HCT116 (cell line): Measurements from ENCODE around the gene SETD3. TPM values are rescaled to one million over a fixed set of nuclear protein-coding genes. Genes with fewer than 3 reads are reported as not detected.

Experiments
- ATAC-seq: fragments of 200-7000 bp; cut with Tn5 transposase; 2 replicates; pipeline ENCODE4 v1.9.1; 2020; ENCODE audit warnings: mild to moderate bottlenecking, moderate library complexity
- BruUV-seq: library from RNA; stranded (reverse); fragments of 400-500 nt; replicated peaks from 2 replicates; lab custom pipeline; 2021; lab: Mats Ljungman, UMichigan
- CTCF ChIA-PET: fragments of 300-600 bp; sonication (Branson Sonifier 250); formaldehyde crosslinking; loops from one replicate; lab custom pipeline; 2021; ENCODE audit warnings: antibody characterized with exemption; lab: Charles Lee
- POLR2A ChIA-PET: fragments of 300-600, 350-600 bp; sonication (Branson Sonifier 250); formaldehyde crosslinking; loops from one replicate; lab custom pipeline; 2021; ENCODE audit warnings: antibody characterized with exemption; lab: Charles Lee
- RAD21 ChIA-PET, 2 experiments: fragments of 300-600 bp; sonication (Branson Sonifier 250); formaldehyde crosslinking; loops; one replicate each; lab custom pipeline; 2023; ENCODE audit warnings: low total read pairs in 2 of 2; ENCODE audit not compliant: uncharacterized antibody in 2 of 2, unreplicated experiment in 2 of 2, low non-redundant PET in 1 of 2; lab: Charles Lee
- DNase-seq: peaks from one replicate; pipeline ENCODE4 v3.0.0-alpha.2; 2010; ENCODE audit warnings: low read depth, low spot score
- H2AFZ ChIP-seq: fragments of 200-600 bp; shearing (Covaris generic), sonication (generic); 2 replicates; pipeline ENCODE4 v1.6.1; 2017; ENCODE audit warnings: low read depth, mixed run types, mixed read lengths, antibody characterized with exemption, low read length; ENCODE audit not compliant: poor library complexity, severe bottlenecking
- H3K27ac ChIP-seq: 2 replicates; pipeline ENCODE4 v1.5.1; 2012; ENCODE audit warnings: low read depth, low read length
- H3K27me3 ChIP-seq: fragments of 200-600 bp; sonication (generic); 2 replicates; pipeline ENCODE4 v1.6.1; 2016; ENCODE audit warnings: mixed run types, low read length, mixed read lengths; ENCODE audit not compliant: insufficient read depth
- H3K36me3 ChIP-seq, 2 experiments: fragments of 200-500 bp in 1 of 2; fragments of 200-600 bp in 1 of 2; sonication (Bioruptor generic) in 1 of 2; sonication (generic) in 1 of 2; 2 replicates each; pipeline versions ENCODE4 v1.5.1 to v1.6.1; 2014 to 2016; ENCODE audit warnings: low read length in 2 of 2, inconsistent platforms in 1 of 2, mixed read lengths in 1 of 2, mixed run types in 1 of 2; ENCODE audit not compliant: insufficient read depth in 2 of 2, control insufficient read depth in 1 of 2
- H3K4me1 ChIP-seq, 2 experiments: fragments of 200-600 bp in 1 of 2; sonication (generic) in 1 of 2; 2 replicates each; pipeline versions ENCODE4 v1.5.1 to v1.6.1; 2012 to 2017; ENCODE audit warnings: low read length in 2 of 2, inconsistent platforms in 1 of 2, mild to moderate bottlenecking in 1 of 2, mixed read lengths in 1 of 2, mixed run types in 1 of 2, moderate library complexity in 1 of 2; ENCODE audit not compliant: insufficient read depth in 2 of 2, control insufficient read depth in 1 of 2
- H3K4me2 ChIP-seq: fragments of 200-600 bp; sonication (generic); 2 replicates; pipeline ENCODE4 v1.6.1; 2017; ENCODE audit warnings: mixed run types, low read length, mixed read lengths
- H3K4me3 ChIP-seq, 2 experiments: fragments of 200-600 bp in 1 of 2; sonication (generic) in 1 of 2; replicated peaks in 1 of 2; 2 replicates each; pipeline ENCODE4 v1.5.1; 2011 to 2016; ENCODE audit warnings: low read length in 2 of 2, control low read depth in 1 of 2, low read depth in 1 of 2, mild to moderate bottlenecking in 1 of 2, mixed read lengths in 1 of 2, mixed run types in 1 of 2
- H3K79me2 ChIP-seq: fragments of 200-600 bp; sonication (generic); 2 replicates; pipeline ENCODE4 v1.6.1; 2017; ENCODE audit warnings: mild to moderate bottlenecking, mixed run types, low read length, moderate library complexity, mixed read lengths; ENCODE audit not compliant: insufficient read depth
- H3K9ac ChIP-seq: fragments of 200-600 bp; sonication (generic); 2 replicates; pipeline ENCODE4 v1.6.1; 2016; ENCODE audit warnings: low read length, mixed read lengths
- H3K9me2 ChIP-seq: fragments of 200-600 bp; sonication (generic), shearing (Covaris generic); 2 replicates; pipeline ENCODE4 v1.6.1; 2017; ENCODE audit warnings: mixed run types, mild to moderate bottlenecking, moderate library complexity; ENCODE audit not compliant: insufficient read depth
- H3K9me3 ChIP-seq, 2 experiments: fragments of 200-500 bp in 1 of 2; fragments of 200-600 bp in 1 of 2; sonication (Bioruptor generic) in 1 of 2; sonication (generic) in 1 of 2; 2 replicates each; pipeline ENCODE4 v1.6.1; 2014 to 2017; ENCODE audit warnings: low read length in 2 of 2, mixed read lengths in 2 of 2, inconsistent platforms in 1 of 2, low read depth in 1 of 2, mild to moderate bottlenecking in 1 of 2, mixed run types in 1 of 2, moderate library complexity in 1 of 2; ENCODE audit not compliant: control insufficient read depth in 1 of 2, insufficient read depth in 1 of 2
- H4K20me1 ChIP-seq: fragments of 200-600 bp; sonication (generic), shearing (Covaris generic); 2 replicates; pipeline ENCODE4 v1.6.1; 2017; ENCODE audit warnings: mixed run types, mild to moderate bottlenecking, moderate library complexity; ENCODE audit not compliant: insufficient read depth
- CEBPB ChIP-seq: IDR thresholded peaks from 2 replicates; pipeline ENCODE4 v1.6.1; 2012; ENCODE audit warnings: low read depth
- EGR1 ChIP-seq: IDR thresholded peaks from 2 replicates; pipeline ENCODE4 v1.6.1; 2012; ENCODE audit warnings: low read depth
- FOSL1 ChIP-seq: IDR thresholded peaks from 2 replicates; pipeline ENCODE4 v1.6.1; 2012; ENCODE audit warnings: low read depth
- JUND ChIP-seq: IDR thresholded peaks from 2 replicates; pipeline ENCODE4 v1.6.1; 2012
- POLR2A ChIP-seq: IDR thresholded peaks from 2 replicates; pipeline ENCODE4 v1.7.0; 2011; ENCODE audit warnings: borderline replicate concordance; ENCODE audit not compliant: insufficient read depth, insufficient read length; ENCODE audit errors: extremely low read depth
- POLR2AphosphoS5 ChIP-seq: IDR thresholded peaks from 2 replicates; pipeline ENCODE4 v1.6.1; 2011; ENCODE audit warnings: mild to moderate bottlenecking, low read depth, low read length, moderate library complexity
- RAD21 ChIP-seq: IDR thresholded peaks from 2 replicates; pipeline ENCODE4 v1.6.1; 2012; ENCODE audit warnings: low read depth, mild to moderate bottlenecking
- SRF ChIP-seq: IDR thresholded peaks from 2 replicates; pipeline ENCODE4 v1.6.1; 2012; ENCODE audit warnings: low read depth
- intact Hi-C: fragments of 100-400 bp; cut with micrococcal nuclease; formaldehyde crosslinking; loops from 2 replicates; pipeline ENCODE4 v1.10.0; 2022
- total RNA-seq: library from RNA; stranded (reverse); gene quantifications from one replicate; pipeline ENCODE4 v1.2.1, GENCODE V29; 2021; ENCODE audit not compliant: unreplicated experiment
- TF ChIP-seq, protein P1 (sequence below): IDR thresholded peaks from 2 replicates; pipeline ENCODE4 v1.6.1; 2012
- TF ChIP-seq, protein P2 (sequence below), 3 experiments: fragments of 200-600 bp in 1 of 3; sonication (generic) in 1 of 3; IDR thresholded peaks in 2 of 3; conservative IDR thresholded peaks in 1 of 3; 2 replicates each; pipeline ENCODE4 v1.5.1; 2012 to 2017; ENCODE audit warnings: low read depth in 2 of 3, low read length in 2 of 3, antibody characterized with exemption in 1 of 3, borderline replicate concordance in 1 of 3, control low read depth in 1 of 3, mild to moderate bottlenecking in 1 of 3, mixed read lengths in 1 of 3, mixed run types in 1 of 3, moderate library complexity in 1 of 3; ENCODE audit not compliant: insufficient read depth in 1 of 3

SETD3 gene
- total RNA-seq, 1 experiment from 2014 or later: 46.6 TPM

DNA sequence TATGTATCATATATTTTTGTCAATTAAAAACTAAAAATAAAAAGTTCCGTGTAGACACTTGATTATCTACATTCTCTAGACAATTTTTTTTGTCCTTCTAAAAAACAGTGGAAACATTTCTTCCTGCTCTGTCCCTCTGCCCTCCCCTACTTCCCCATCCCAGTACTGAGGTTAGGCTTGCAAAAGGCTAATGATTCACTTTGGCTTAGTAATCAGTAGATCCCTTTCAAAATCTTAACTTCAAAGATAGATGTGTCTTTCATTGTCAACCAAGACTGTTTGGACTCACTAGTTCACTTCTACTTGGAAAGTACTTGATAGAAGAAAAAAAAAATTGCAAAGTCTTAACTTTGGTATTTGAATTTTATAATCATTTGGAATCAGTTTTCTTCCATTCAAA lies 3.8 kb downstream of the SETD3 start:
- no peak for ATAC-seq
- no peaks in the 10 kb centered on the region for H3K27me3 ChIP-seq
- intact Hi-C loops: no loop called here
- no peak for TF ChIP-seq RAD21
- no peak for TF ChIP-seq SRF
- TF ChIP-seq FOSL1: no peak
- TF ChIP-seq JUND: no peak
- no peak for TF ChIP-seq POLR2AphosphoS5
- TF ChIP-seq, protein P1, sequence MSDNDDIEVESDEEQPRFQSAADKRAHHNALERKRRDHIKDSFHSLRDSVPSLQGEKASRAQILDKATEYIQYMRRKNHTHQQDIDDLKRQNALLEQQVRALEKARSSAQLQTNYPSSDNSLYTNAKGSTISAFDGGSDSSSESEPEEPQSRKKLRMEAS: no peak
- TF ChIP-seq, protein P2, sequence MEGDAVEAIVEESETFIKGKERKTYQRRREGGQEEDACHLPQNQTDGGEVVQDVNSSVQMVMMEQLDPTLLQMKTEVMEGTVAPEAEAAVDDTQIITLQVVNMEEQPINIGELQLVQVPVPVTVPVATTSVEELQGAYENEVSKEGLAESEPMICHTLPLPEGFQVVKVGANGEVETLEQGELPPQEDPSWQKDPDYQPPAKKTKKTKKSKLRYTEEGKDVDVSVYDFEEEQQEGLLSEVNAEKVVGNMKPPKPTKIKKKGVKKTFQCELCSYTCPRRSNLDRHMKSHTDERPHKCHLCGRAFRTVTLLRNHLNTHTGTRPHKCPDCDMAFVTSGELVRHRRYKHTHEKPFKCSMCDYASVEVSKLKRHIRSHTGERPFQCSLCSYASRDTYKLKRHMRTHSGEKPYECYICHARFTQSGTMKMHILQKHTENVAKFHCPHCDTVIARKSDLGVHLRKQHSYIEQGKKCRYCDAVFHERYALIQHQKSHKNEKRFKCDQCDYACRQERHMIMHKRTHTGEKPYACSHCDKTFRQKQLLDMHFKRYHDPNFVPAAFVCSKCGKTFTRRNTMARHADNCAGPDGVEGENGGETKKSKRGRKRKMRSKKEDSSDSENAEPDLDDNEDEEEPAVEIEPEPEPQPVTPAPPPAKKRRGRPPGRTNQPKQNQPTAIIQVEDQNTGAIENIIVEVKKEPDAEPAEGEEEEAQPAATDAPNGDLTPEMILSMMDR (IDR thresholded peaks at IDR 0.05 in 2 of 3, conservative IDR thresholded peaks at IDR 0.05 in 1 of 3; ENCODE audit: borderline replicate concordance in 1 of 3, insufficient read depth in 1 of 3, low read depth in 2 of 3, low read length in 2 of 3): no peak
- TF ChIP-seq CEBPB: no peak
- TF ChIP-seq EGR1: no peak
- no peak for TF ChIP-seq POLR2A
- TF ChIP-seq, all 23 proteins: peak for 0
- Histone ChIP-seq H3K4me3 (no peak overlapping the region), H3K27ac (no peak overlapping the region), H2AFZ (no peak overlapping the region), H3K9ac (no peak overlapping the region), H3K4me1 (peaks cover 7 to 10% of the 10 kb centered on the region in 2 experiments; a peak in 2 of 4 replicates), H3K9me3 (no peaks in the 10 kb centered on the region), H3K36me3 (no peaks in the 10 kb centered on the region), H3K9me2 (no peaks in the 10 kb centered on the region), H4K20me1 (no peaks in the 10 kb centered on the region; the same call in 1 of the 2 replicates), H3K4me2 (no peak overlapping the region), H3K79me2 (peaks cover 90% of the 10 kb centered on the region)
- BruUV-seq: no TSS peak
- DNase-seq: no peak
- ChIA-PET RAD21 (no interaction called here), POLR2A (no interaction called here), CTCF (no interaction called here)
